ENCODE measurements around the gene AGTRAP.

Gene AGTRAP

DNA sequence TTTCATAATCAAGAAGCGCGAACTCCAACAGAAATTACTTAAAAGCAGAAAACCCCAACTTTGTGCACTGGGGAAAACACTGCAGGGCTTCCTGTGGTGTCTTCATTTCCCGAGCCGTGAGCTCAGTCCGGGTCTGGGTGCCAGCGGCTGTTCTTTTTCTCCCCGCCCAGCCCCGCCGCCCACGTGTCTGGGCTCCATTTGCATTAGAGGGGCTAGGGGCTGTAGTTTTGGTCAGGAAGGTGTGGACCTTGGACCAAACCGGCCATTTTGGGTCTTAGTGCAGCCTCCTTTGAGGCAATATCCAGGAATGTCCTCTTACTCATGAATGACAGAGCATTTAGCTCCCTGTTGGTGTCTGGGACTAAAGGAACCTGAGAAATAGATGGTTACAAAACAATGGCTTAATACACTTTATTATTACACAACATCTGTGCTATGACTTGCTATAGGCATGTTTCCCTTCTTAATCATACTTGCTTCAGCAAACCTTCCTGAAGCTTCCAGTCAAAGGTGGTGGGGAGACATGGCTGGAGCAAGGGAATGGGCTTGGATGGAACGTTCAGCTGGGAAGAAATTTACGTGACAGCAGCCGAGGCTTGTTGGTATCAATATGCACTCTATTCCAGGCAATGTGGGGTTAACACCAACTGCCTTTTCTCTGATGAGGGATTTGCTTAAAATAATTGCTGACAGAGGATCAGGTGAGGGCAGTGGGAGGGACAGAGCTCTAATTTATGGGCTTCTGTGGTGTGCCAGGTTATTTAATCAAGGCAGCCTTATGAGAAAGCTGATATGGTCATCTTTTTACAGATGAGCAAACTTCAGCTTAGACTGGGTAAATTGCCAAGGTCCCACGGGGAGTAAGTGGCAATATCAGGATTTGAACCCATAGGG, 1.1 kb downstream of the AGTRAP start (continued):
- TF ChIP-seq, protein P1, sequence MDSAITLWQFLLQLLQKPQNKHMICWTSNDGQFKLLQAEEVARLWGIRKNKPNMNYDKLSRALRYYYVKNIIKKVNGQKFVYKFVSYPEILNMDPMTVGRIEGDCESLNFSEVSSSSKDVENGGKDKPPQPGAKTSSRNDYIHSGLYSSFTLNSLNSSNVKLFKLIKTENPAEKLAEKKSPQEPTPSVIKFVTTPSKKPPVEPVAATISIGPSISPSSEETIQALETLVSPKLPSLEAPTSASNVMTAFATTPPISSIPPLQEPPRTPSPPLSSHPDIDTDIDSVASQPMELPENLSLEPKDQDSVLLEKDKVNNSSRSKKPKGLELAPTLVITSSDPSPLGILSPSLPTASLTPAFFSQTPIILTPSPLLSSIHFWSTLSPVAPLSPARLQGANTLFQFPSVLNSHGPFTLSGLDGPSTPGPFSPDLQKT (IDR thresholded peaks at IDR 0.05; ENCODE audit: borderline replicate concordance, low read depth, low read length), result no peak
- TF ChIP-seq ZNF76 (tag by site-specific recombination; IDR thresholded peaks at IDR 0.05; ENCODE audit: borderline replicate concordance, low read depth), result 0 out of 2 replicates have a peak, but pooled peaks have one; percentile 18
- TF ChIP-seq ZNF423 (tag by site-specific recombination; IDR thresholded peaks at IDR 0.05), result no peak
- TF ChIP-seq ZNF239 (tag by site-specific recombination; IDR thresholded peaks at IDR 0.05), result no peak
- TF ChIP-seq YY1 (tag by site-specific recombination; IDR thresholded peaks at IDR 0.05), result peak; percentile 74
- TF ChIP-seq, protein P2, sequence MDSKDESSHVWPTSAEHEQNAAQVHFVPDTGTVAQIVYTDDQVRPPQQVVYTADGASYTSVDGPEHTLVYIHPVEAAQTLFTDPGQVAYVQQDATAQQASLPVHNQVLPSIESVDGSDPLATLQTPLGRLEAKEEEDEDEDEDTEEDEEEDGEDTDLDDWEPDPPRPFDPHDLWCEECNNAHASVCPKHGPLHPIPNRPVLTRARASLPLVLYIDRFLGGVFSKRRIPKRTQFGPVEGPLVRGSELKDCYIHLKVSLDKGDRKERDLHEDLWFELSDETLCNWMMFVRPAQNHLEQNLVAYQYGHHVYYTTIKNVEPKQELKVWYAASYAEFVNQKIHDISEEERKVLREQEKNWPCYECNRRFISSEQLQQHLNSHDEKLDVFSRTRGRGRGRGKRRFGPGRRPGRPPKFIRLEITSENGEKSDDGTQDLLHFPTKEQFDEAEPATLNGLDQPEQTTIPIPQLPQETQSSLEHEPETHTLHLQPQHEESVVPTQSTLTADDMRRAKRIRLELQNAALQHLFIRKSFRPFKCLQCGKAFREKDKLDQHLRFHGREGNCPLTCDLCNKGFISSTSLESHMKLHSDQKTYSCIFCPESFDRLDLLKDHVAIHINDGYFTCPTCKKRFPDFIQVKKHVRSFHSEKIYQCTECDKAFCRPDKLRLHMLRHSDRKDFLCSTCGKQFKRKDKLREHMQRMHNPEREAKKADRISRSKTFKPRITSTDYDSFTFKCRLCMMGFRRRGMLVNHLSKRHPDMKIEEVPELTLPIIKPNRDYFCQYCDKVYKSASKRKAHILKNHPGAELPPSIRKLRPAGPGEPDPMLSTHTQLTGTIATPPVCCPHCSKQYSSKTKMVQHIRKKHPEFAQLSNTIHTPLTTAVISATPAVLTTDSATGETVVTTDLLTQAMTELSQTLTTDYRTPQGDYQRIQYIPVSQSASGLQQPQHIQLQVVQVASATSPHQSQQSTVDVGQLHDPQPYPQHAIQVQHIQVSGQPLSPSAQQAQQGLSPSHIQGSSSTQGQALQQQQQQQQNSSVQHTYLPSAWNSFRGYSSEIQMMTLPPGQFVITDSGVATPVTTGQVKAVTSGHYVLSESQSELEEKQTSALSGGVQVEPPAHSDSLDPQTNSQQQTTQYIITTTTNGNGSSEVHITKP (tag by site-specific recombination; IDR thresholded peaks at IDR 0.05), result no peak
- TF ChIP-seq ZNF558 (tag by site-specific recombination; IDR thresholded peaks at IDR 0.05), result no peak
- no peak for TF ChIP-seq GLI2 (tag by site-specific recombination; IDR thresholded peaks at IDR 0.05; ENCODE audit: borderline replicate concordance, low read depth)
- no peak for TF ChIP-seq ZNF2 (tag by site-specific recombination; IDR thresholded peaks at IDR 0.05)
- no peak for TF ChIP-seq ZNF664 (tag by site-specific recombination; IDR thresholded peaks at IDR 0.05)
- no peak for TF ChIP-seq ZNF23 (tag by site-specific recombination; IDR thresholded peaks at IDR 0.05; ENCODE audit: borderline replicate concordance)
- TF ChIP-seq ZNF521 (tag by site-specific recombination; IDR thresholded peaks at IDR 0.05), result no peak
- TF ChIP-seq KLF1 (tag by site-specific recombination; IDR thresholded peaks at IDR 0.05), result no peak
- TF ChIP-seq KLF10 (tag by site-specific recombination; IDR thresholded peaks at IDR 0.05), result no peak
- TF ChIP-seq SP7 (tag by site-specific recombination; IDR thresholded peaks at IDR 0.05), result peak; percentile 70
- no peak for TF ChIP-seq ZNF514 (tag by site-specific recombination; IDR thresholded peaks at IDR 0.05)
- TF ChIP-seq ZNF843 (tag by site-specific recombination; IDR thresholded peaks at IDR 0.05), result no peak
- peak; percentile 94 for TF ChIP-seq ZNF335 (tag by site-specific recombination; conservative IDR thresholded peaks at IDR 0.05)
- TF ChIP-seq ZNF366 (tag by site-specific recombination; conservative IDR thresholded peaks at IDR 0.05), result peak; percentile 77
- TF ChIP-seq ZNF214 (tag by site-specific recombination; IDR thresholded peaks at IDR 0.05; ENCODE audit: borderline replicate concordance), result no peak
- no peak for TF ChIP-seq SETDB1 (IDR thresholded peaks at IDR 0.05; ENCODE audit: insufficient read length, low read length)
- TF ChIP-seq, protein P3, sequence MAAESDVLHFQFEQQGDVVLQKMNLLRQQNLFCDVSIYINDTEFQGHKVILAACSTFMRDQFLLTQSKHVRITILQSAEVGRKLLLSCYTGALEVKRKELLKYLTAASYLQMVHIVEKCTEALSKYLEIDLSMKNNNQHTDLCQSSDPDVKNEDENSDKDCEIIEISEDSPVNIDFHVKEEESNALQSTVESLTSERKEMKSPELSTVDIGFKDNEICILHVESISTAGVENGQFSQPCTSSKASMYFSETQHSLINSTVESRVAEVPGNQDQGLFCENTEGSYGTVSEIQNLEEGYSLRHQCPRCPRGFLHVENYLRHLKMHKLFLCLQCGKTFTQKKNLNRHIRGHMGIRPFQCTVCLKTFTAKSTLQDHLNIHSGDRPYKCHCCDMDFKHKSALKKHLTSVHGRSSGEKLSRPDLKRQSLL (tag by site-specific recombination; IDR thresholded peaks at IDR 0.05), result no peak
- TF ChIP-seq ZNF473 (tag by site-specific recombination; IDR thresholded peaks at IDR 0.05), result no peak
- peak; percentile 59 for TF ChIP-seq GLIS1 (tag by site-specific recombination; IDR thresholded peaks at IDR 0.05)
- TF ChIP-seq, protein P4, sequence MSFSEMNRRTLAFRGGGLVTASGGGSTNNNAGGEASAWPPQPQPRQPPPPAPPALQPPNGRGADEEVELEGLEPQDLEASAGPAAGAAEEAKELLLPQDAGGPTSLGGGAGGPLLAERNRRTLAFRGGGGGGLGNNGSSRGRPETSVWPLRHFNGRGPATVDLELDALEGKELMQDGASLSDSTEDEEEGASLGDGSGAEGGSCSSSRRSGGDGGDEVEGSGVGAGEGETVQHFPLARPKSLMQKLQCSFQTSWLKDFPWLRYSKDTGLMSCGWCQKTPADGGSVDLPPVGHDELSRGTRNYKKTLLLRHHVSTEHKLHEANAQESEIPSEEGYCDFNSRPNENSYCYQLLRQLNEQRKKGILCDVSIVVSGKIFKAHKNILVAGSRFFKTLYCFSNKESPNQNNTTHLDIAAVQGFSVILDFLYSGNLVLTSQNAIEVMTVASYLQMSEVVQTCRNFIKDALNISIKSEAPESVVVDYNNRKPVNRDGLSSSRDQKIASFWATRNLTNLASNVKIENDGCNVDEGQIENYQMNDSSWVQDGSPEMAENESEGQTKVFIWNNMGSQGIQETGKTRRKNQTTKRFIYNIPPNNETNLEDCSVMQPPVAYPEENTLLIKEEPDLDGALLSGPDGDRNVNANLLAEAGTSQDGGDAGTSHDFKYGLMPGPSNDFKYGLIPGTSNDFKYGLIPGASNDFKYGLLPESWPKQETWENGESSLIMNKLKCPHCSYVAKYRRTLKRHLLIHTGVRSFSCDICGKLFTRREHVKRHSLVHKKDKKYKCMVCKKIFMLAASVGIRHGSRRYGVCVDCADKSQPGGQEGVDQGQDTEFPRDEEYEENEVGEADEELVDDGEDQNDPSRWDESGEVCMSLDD (tag by site-specific recombination; IDR thresholded peaks at IDR 0.05), result no peak
- TF ChIP-seq BCL11B (tag by site-specific recombination; IDR thresholded peaks at IDR 0.05; ENCODE audit: low read depth), result no peak
- TF ChIP-seq SALL2 (tag by site-specific recombination; IDR thresholded peaks at IDR 0.05; ENCODE audit: borderline replicate concordance), result no peak
- TF ChIP-seq ZNF510 (tag by site-specific recombination; IDR thresholded peaks at IDR 0.05; ENCODE audit: insufficient replicate concordance), result no peak
- no peak for TF ChIP-seq OVOL3 (tag by site-specific recombination; IDR thresholded peaks at IDR 0.05)
